Measurements from ENCODE around the gene XG.
"Not testable (repeated sequence)": the region's sequence is repeated elsewhere in the genome, so short reads cannot be mapped to it uniquely, and the experiment has no call there.

XG gene

DNA sequence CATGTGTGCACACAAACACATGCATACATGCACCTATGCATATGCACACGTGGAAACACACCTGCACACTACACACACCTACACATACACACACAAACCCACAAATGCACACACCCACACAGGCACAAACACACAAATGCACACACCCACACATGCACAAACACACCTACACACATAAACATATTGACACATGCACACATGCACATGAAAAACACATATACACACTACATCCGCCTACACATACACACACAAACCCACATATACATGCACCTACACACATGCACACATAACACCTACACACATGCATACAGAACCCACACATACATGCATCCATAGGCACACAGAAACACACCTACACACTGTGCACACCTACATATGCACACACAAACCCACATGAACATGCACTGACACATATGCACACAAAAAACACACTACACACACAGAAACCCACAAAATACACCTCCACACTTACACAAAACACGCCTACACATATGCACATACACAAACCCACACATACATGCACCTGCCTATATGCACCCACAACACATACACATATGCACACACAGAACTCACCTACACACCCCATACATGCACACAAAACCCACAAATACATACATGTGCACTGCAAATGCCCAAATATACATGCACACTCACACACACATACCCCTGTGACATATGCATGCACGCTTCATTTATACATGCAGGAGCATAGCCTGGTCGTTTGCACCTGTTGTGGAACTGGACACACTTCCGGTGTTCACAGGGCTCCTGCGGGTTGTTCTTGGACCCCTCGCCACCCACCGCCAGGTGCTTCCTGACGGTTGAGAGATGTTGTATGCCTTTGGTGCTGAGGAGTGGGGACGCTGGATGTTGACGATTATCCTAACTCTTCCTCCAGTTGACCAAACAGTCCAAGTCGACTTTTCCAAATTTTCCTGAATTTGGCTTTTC, 38.7 kb upstream of the XG start:
- H3K4me3 ChIP-seq (ENCODE audit: low read length): no peak overlapping the region

GRCh38 chrX:2714551-2714950, 37.3 kb upstream of the XG start:
- no peaks in the 10 kb centered on the region for H3K36me3 ChIP-seq (ENCODE audit: control insufficient read depth, insufficient read depth, low read length)
- H3K4me3 ChIP-seq (ENCODE audit: low read length): no peak overlapping the region
- H3K4me1 ChIP-seq (ENCODE audit: control insufficient read depth, insufficient read depth, low read length): peaks cover 2% of the 10 kb centered on the region; the same call in 1 of the 2 replicates
- H3K9me3 ChIP-seq (ENCODE audit: control insufficient read depth, insufficient read depth, low read length): no peaks in the 10 kb centered on the region
- no peaks in the 10 kb centered on the region for H3K27me3 ChIP-seq (ENCODE audit: control insufficient read depth, insufficient read depth, low read length)
- DNase-seq (ENCODE audit: low read depth, low spot score): no peak
- no CpG with 5 or more reads among the region's 6 CpGs for WGBS (ENCODE audit: insufficient coverage, insufficient read length)
- no peak overlapping the region for H3K27ac ChIP-seq (ENCODE audit: low read length)

More for the DNA sequence above, 38.7 kb upstream of the XG start:
- WGBS (ENCODE audit: insufficient coverage, insufficient read length): 100% methylated on average over 2 of the region's 13 CpGs
- H3K27ac ChIP-seq (ENCODE audit: low read length): no peak overlapping the region
- no peaks in the 10 kb centered on the region for H3K9me3 ChIP-seq (ENCODE audit: control insufficient read depth, insufficient read depth, low read length)
- H3K27me3 ChIP-seq (ENCODE audit: control insufficient read depth, insufficient read depth, low read length): no peaks in the 10 kb centered on the region
- no peak for DNase-seq (ENCODE audit: low read depth, low spot score)
- no peaks in the 10 kb centered on the region for H3K36me3 ChIP-seq (ENCODE audit: control insufficient read depth, insufficient read depth, low read length)
- H3K4me1 ChIP-seq (ENCODE audit: control insufficient read depth, insufficient read depth, low read length): peaks cover 5% of the 10 kb centered on the region; the same call in 1 of the 2 replicates

DNA sequence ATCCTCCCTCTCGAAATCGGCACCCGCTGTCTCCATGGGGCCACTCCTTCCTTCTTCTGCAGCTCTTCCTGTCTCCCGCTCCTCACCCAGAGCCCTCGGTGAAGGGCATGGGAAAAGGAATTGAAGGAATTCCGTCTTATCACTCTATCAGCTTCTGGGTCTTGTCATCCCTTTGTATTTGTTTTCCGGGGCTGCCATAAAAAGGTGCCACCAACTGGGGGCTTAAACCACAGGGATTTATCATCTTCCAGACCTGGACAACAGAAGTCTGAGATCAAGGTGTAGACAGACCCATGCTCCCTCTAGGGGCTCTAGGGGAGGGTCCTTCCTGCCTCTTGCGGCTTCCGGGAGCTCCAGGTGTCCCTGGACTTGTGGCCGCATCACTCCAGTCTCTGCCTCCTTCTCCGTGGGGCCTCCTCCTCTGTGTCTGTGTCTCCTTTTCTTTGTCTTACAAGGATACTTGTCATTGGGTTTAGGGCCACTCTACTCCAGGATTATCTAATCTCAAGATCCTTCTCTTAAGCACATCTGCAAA, 36.7 kb upstream of the XG start:
- Histone ChIP-seq H3K27me3 (ENCODE audit: control insufficient read depth, insufficient read depth, low read length) (no peaks in the 10 kb centered on the region), H3K27ac (ENCODE audit: low read length) (no peak overlapping the region), H3K4me1 (ENCODE audit: control insufficient read depth, insufficient read depth, low read length) (no peaks in the 10 kb centered on the region), H3K36me3 (ENCODE audit: control insufficient read depth, insufficient read depth, low read length) (no peaks in the 10 kb centered on the region), H3K9me3 (ENCODE audit: control insufficient read depth, insufficient read depth, low read length) (no peaks in the 10 kb centered on the region), H3K4me3 (ENCODE audit: low read length) (no peak overlapping the region)
- WGBS (ENCODE audit: insufficient coverage, insufficient read length): no CpG with 5 or more reads among the region's 11 CpGs
- DNase-seq (ENCODE audit: low read depth, low spot score): no peak

GRCh38 chrX:2717312-2717711, 34.5 kb upstream of the XG start:
- Histone ChIP-seq H3K9me3 (ENCODE audit: control insufficient read depth, insufficient read depth, low read length) (no peaks in the 10 kb centered on the region), H3K27ac (ENCODE audit: low read length) (no peak overlapping the region), H3K27me3 (ENCODE audit: control insufficient read depth, insufficient read depth, low read length) (no peaks in the 10 kb centered on the region), H3K36me3 (ENCODE audit: control insufficient read depth, insufficient read depth, low read length) (no peaks in the 10 kb centered on the region), H3K4me3 (ENCODE audit: low read length) (no peak overlapping the region), H3K4me1 (ENCODE audit: control insufficient read depth, insufficient read depth, low read length) (no peaks in the 10 kb centered on the region)
- no peak for DNase-seq (ENCODE audit: low read depth, low spot score)
- no CpG with 5 or more reads among the region's 5 CpGs for WGBS (ENCODE audit: insufficient coverage, insufficient read length)

DNA sequence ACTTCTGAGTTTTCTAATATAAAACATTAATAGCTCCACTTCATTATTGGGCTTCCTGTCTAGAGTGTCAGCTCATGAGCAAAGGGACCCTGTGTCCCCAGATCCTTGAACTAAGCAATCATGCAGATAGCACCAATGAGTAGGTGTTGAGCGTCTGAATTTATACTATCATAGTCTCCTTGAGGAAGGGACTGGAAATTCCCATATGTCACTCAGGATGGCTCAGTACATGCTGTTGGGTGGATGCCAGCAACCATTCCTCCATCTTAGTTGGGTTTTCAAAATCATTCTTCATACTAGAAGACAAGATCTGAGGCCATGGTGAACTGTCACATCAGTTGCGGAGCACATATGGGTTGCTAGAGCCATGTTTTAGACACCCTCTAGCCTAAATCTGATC, 33.0 kb upstream of the XG start:
- H3K36me3 ChIP-seq (ENCODE audit: control insufficient read depth, insufficient read depth, low read length): no peaks in the 10 kb centered on the region

DNA sequence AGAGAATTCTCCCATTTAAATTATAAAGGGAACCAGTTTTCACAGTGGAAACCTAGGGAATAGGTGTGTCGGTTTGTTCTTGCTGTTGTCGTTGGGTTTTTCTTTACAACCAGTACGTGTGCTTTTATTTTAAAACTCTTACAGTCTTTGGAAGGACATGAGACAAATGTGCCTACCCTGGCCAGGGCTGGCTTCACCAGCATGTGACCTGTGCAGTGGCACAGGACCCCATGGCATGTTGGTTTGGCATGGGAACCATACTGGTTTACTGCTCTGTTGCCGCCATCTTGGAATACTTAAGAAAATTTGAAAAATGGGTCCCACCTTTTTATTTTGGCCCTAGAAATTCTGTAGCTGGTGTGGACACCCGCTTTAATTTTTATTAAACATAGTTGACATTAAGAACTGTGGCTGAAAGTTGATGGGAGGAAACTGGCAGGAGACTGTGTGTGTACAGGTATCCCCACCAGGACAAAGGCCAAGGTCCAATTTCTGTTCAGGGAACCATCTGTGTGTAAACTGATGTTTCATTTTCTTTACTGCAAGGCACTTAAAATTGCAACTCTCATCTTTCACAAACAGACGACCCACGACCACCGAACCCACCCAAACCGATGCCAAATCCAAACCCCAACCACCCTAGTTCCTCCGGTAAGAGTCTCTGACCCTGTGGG, 31.9 kb upstream of the XG start:
- no CpG with 5 or more reads among the region's 10 CpGs for WGBS (ENCODE audit: insufficient coverage, insufficient read length)
- no peaks in the 10 kb centered on the region for H3K27me3 ChIP-seq (ENCODE audit: control insufficient read depth, insufficient read depth, low read length)
- no peaks in the 10 kb centered on the region for H3K36me3 ChIP-seq (ENCODE audit: control insufficient read depth, insufficient read depth, low read length)
- H3K4me3 ChIP-seq (ENCODE audit: low read length): no peak overlapping the region
- H3K27ac ChIP-seq (ENCODE audit: low read length): no peak overlapping the region
- no peaks in the 10 kb centered on the region for H3K4me1 ChIP-seq (ENCODE audit: control insufficient read depth, insufficient read depth, low read length)
- DNase-seq (ENCODE audit: low read depth, low spot score): no peak
- no peaks in the 10 kb centered on the region for H3K9me3 ChIP-seq (ENCODE audit: control insufficient read depth, insufficient read depth, low read length)

More for the DNA sequence above, 33.0 kb upstream of the XG start:
- no peak for DNase-seq (ENCODE audit: low read depth, low spot score)
- Histone ChIP-seq H3K4me1 (ENCODE audit: control insufficient read depth, insufficient read depth, low read length) (no peaks in the 10 kb centered on the region), H3K4me3 (ENCODE audit: low read length) (no peak overlapping the region), H3K27me3 (ENCODE audit: control insufficient read depth, insufficient read depth, low read length) (no peaks in the 10 kb centered on the region), H3K27ac (ENCODE audit: low read length) (no peak overlapping the region), H3K9me3 (ENCODE audit: control insufficient read depth, insufficient read depth, low read length) (no peaks in the 10 kb centered on the region)
- no CpG with 5 or more reads among the region's 2 CpGs for WGBS (ENCODE audit: insufficient coverage, insufficient read length)

DNA sequence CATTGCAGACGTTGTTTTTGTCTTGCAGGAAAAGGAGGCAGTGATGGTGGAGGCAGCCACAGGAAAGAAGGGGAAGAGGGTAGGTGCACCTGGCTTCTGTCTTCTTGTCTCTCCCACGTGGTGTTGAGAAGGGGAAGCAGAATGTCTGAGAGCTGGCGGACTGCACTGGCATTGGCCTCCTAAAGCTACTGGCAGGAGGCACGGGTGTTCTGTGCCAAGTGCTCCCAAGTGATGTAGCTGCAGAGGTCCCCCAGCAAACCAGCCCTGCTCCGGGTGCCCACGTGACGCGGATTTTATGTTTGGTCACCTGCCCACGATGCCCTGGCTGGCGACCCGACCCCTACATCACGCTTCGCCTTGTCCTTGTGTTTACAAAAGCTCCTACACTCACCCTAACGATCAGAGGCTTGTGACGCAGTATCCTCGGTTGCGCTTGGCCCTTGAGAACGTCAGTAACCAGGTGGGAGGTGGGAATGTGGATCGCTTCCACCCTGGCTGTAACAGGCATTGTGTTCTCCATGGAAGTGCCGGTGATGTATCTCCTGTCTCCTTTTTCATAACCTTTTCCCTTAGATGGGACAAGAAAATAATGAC, 28.5 kb upstream of the XG start:
- no peak overlapping the region for H3K4me3 ChIP-seq (ENCODE audit: low read length)
- H3K36me3 ChIP-seq (ENCODE audit: control insufficient read depth, insufficient read depth, low read length): no peaks in the 10 kb centered on the region
- no peak for DNase-seq (ENCODE audit: low read depth, low spot score)
- H3K9me3 ChIP-seq (ENCODE audit: control insufficient read depth, insufficient read depth, low read length): no peaks in the 10 kb centered on the region
- no peak overlapping the region for H3K27ac ChIP-seq (ENCODE audit: low read length)
- H3K27me3 ChIP-seq (ENCODE audit: control insufficient read depth, insufficient read depth, low read length): no peaks in the 10 kb centered on the region
- WGBS (ENCODE audit: insufficient coverage, insufficient read length): no CpG with 5 or more reads among the region's 20 CpGs
- H3K4me1 ChIP-seq (ENCODE audit: control insufficient read depth, insufficient read depth, low read length): no peaks in the 10 kb centered on the region

- H3K36me3 ChIP-seq (ENCODE audit: control insufficient read depth, insufficient read depth, low read length); H3K9me3 ChIP-seq (ENCODE audit: control insufficient read depth, insufficient read depth, low read length); H3K27me3 ChIP-seq (ENCODE audit: control insufficient read depth, insufficient read depth, low read length); DNase-seq (ENCODE audit: low read depth, low spot score); H3K27ac ChIP-seq (ENCODE audit: low read length); H3K4me1 ChIP-seq (ENCODE audit: control insufficient read depth, insufficient read depth, low read length); H3K4me3 ChIP-seq (ENCODE audit: low read length): not testable (repeated sequence)
- WGBS (ENCODE audit: insufficient coverage, insufficient read length): no CpG with 5 or more reads among the region's 11 CpGs
Measured at GRCh38 chrX:2727264-2727663, 24.6 kb upstream of the XG start.

GRCh38 chrX:2732076-2732475, 19.8 kb upstream of the XG start:
- no peaks in the 10 kb centered on the region for H3K4me1 ChIP-seq (ENCODE audit: control insufficient read depth, insufficient read depth, low read length)
- H3K4me3 ChIP-seq (ENCODE audit: low read length): no peak overlapping the region
- no peaks in the 10 kb centered on the region; the same call in 1 of the 2 replicates for H3K9me3 ChIP-seq (ENCODE audit: control insufficient read depth, insufficient read depth, low read length)
- no peak for DNase-seq (ENCODE audit: low read depth, low spot score)
- H3K27me3 ChIP-seq (ENCODE audit: control insufficient read depth, insufficient read depth, low read length): no peaks in the 10 kb centered on the region
- WGBS (ENCODE audit: insufficient coverage, insufficient read length): no CpG with 5 or more reads among the region's 9 CpGs
- H3K27ac ChIP-seq (ENCODE audit: low read length): no peak overlapping the region
- no peaks in the 10 kb centered on the region for H3K36me3 ChIP-seq (ENCODE audit: control insufficient read depth, insufficient read depth, low read length)

GRCh38 chrX:2732649-2733048, 19.2 kb upstream of the XG start:
- Histone ChIP-seq H3K4me3 (ENCODE audit: low read length) (no peak overlapping the region), H3K27me3 (ENCODE audit: control insufficient read depth, insufficient read depth, low read length) (no peaks in the 10 kb centered on the region)

More at GRCh38 chrX:2732649-2733048, 19.2 kb upstream of the XG start:
- Histone ChIP-seq H3K27ac (ENCODE audit: low read length) (no peak overlapping the region), H3K36me3 (ENCODE audit: control insufficient read depth, insufficient read depth, low read length) (no peaks in the 10 kb centered on the region), H3K9me3 (ENCODE audit: control insufficient read depth, insufficient read depth, low read length) (no peaks in the 10 kb centered on the region; the same call in 1 of the 2 replicates), H3K4me1 (ENCODE audit: control insufficient read depth, insufficient read depth, low read length) (no peaks in the 10 kb centered on the region)
- no peak for DNase-seq (ENCODE audit: low read depth, low spot score)
